Naive B cell (primary cell): ENCODE results near the gene SRGAP2B. TPM values are rescaled to one million over a fixed set of nuclear protein-coding genes. Genes with fewer than 3 reads are reported as not detected.
A peak's percentile ranks its signal among the peaks of the same experiment; 100 is the strongest.
"Not testable (repeated sequence)": the region's sequence is repeated elsewhere in the genome, so short reads cannot be mapped to it uniquely, and the experiment has no call there.

ENCODE experiments used
- ATAC-seq, 2 donors: fragments of 150-1000 bp; cut with Tn5 transposase; 2 replicates each; pipeline ENCODE4 v1.10.0; 2021; ENCODE audit warnings: low read depth in 2 of 2, mild to moderate bottlenecking in 2 of 2, moderate library complexity in 2 of 2
- DNase-seq: peaks from one replicate; pipeline ENCODE4 v3.0.0; 2022
- H3K27ac Mint-ChIP-seq, 6 donors: one replicate each; pipeline ENCODE4 v1.8.0; 2020 to 2022; ENCODE audit warnings: mild to moderate bottlenecking in 6 of 6, mixed read lengths in 6 of 6, moderate library complexity in 5 of 6, inconsistent platforms in 2 of 6
- H3K27me3 Mint-ChIP-seq, 3 donors: one replicate each; pipeline ENCODE4 v1.8.0; 2021 to 2022; ENCODE audit warnings: mixed read lengths in 3 of 3, mild to moderate bottlenecking in 1 of 3
- H3K36me3 Mint-ChIP-seq, 2 donors: one replicate each; pipeline ENCODE4 v1.8.0; 2020 to 2022; ENCODE audit warnings: mixed read lengths in 2 of 2, inconsistent platforms in 1 of 2, mild to moderate bottlenecking in 1 of 2
- H3K4me1 Mint-ChIP-seq, 3 donors: one replicate each; pipeline ENCODE4 v1.8.0; 2020 to 2022; ENCODE audit warnings: mixed read lengths in 3 of 3, inconsistent platforms in 1 of 3, mild to moderate bottlenecking in 1 of 3, moderate library complexity in 1 of 3
- H3K4me3 Mint-ChIP-seq, 8 donors: one replicate each; pipeline ENCODE4 v1.8.0; 2020 to 2022; ENCODE audit warnings: mild to moderate bottlenecking in 8 of 8, mixed read lengths in 8 of 8, moderate library complexity in 8 of 8, inconsistent platforms in 2 of 8
- H3K9me3 Mint-ChIP-seq, 7 donors: one replicate each; pipeline ENCODE4 v1.8.0; 2020 to 2022; ENCODE audit warnings: mixed read lengths in 7 of 7, mild to moderate bottlenecking in 5 of 7, inconsistent platforms in 2 of 7, moderate library complexity in 1 of 7
- polyA plus RNA-seq, 6 donors: library from polyadenylated mRNA; unstranded; fragments of 300-500 nt; fragmentation: Illumina TruSeq; gene quantifications; one replicate each; pipeline ENCODE4 v1.2.3, GENCODE V29; 2021; ENCODE audit warnings: low read depth in 6 of 6

SRGAP2B gene
- polyA plus RNA-seq, 6 donors from 2014 or later, result 0.92 to 3.6 (median 1.9) TPM; not detected in 1

- H3K27me3 Mint-ChIP-seq, H3K4me3 Mint-ChIP-seq, H3K4me1 Mint-ChIP-seq, H3K9me3 Mint-ChIP-seq, H3K27ac Mint-ChIP-seq, H3K36me3 Mint-ChIP-seq: not testable (repeated sequence)
- peak; percentile 91 to 93 for ATAC-seq
- peak; percentile 48 for DNase-seq
These were observed 53.6 kb downstream of the SRGAP2B start for GRCh38 chr1:145041519-145041918.

- H3K27ac Mint-ChIP-seq, H3K36me3 Mint-ChIP-seq, DNase-seq, H3K27me3 Mint-ChIP-seq, H3K9me3 Mint-ChIP-seq, ATAC-seq, H3K4me1 Mint-ChIP-seq, H3K4me3 Mint-ChIP-seq: not testable (repeated sequence)
These were observed 59.1 kb downstream of the SRGAP2B start for GRCh38 chr1:145036019-145036418.

GRCh38 chr1:145033523-145033922 lies 61.6 kb downstream of the SRGAP2B start:
- not testable (repeated sequence) for H3K36me3 Mint-ChIP-seq, H3K4me3 Mint-ChIP-seq, H3K27me3 Mint-ChIP-seq, H3K9me3 Mint-ChIP-seq, ATAC-seq, DNase-seq, H3K4me1 Mint-ChIP-seq, H3K27ac Mint-ChIP-seq

- not testable (repeated sequence) for H3K27me3 Mint-ChIP-seq, ATAC-seq, H3K4me3 Mint-ChIP-seq, H3K27ac Mint-ChIP-seq, H3K36me3 Mint-ChIP-seq, H3K4me1 Mint-ChIP-seq, H3K9me3 Mint-ChIP-seq, DNase-seq
These were observed 67.9 kb downstream of the SRGAP2B start for GRCh38 chr1:145027251-145027650.

GRCh38 chr1:145025286-145025685 lies 69.8 kb downstream of the SRGAP2B start:
- H3K4me1 Mint-ChIP-seq, result not testable (repeated sequence)

GRCh38 chr1:145022259-145022658 lies 72.9 kb downstream of the SRGAP2B start:
- peak; percentile 56 to 63 for ATAC-seq
- not testable (repeated sequence) for H3K27me3 Mint-ChIP-seq, H3K36me3 Mint-ChIP-seq, DNase-seq, H3K4me1 Mint-ChIP-seq, H3K4me3 Mint-ChIP-seq, H3K9me3 Mint-ChIP-seq
- H3K27ac Mint-ChIP-seq, result peak overlapping the region in 1 of 6 donors; percentile 44

More at GRCh38 chr1:145025286-145025685, 69.8 kb downstream of the SRGAP2B start:
- ATAC-seq, H3K4me3 Mint-ChIP-seq, DNase-seq, H3K36me3 Mint-ChIP-seq, H3K27me3 Mint-ChIP-seq, H3K9me3 Mint-ChIP-seq, H3K27ac Mint-ChIP-seq: not testable (repeated sequence)

- H3K27ac Mint-ChIP-seq, result not testable (repeated sequence)
These were observed 73.4 kb downstream of the SRGAP2B start for GRCh38 chr1:145021749-145022148.

GRCh38 chr1:145019709-145020108 lies 75.4 kb downstream of the SRGAP2B start:
- H3K36me3 Mint-ChIP-seq, H3K4me1 Mint-ChIP-seq: not testable (repeated sequence)

More at GRCh38 chr1:145021749-145022148, 73.4 kb downstream of the SRGAP2B start:
- not testable (repeated sequence) for H3K36me3 Mint-ChIP-seq, H3K9me3 Mint-ChIP-seq, DNase-seq, H3K4me3 Mint-ChIP-seq, H3K4me1 Mint-ChIP-seq, H3K27me3 Mint-ChIP-seq, ATAC-seq

GRCh38 chr1:145017725-145018124 lies 77.4 kb downstream of the SRGAP2B start:
- not testable (repeated sequence) for H3K9me3 Mint-ChIP-seq, H3K4me1 Mint-ChIP-seq, DNase-seq, H3K4me3 Mint-ChIP-seq, H3K27ac Mint-ChIP-seq, H3K27me3 Mint-ChIP-seq, H3K36me3 Mint-ChIP-seq, ATAC-seq

More at GRCh38 chr1:145019709-145020108, 75.4 kb downstream of the SRGAP2B start:
- H3K27ac Mint-ChIP-seq, result peak overlapping the region in 1 of 6 donors; percentile 3
- H3K4me3 Mint-ChIP-seq, ATAC-seq, H3K27me3 Mint-ChIP-seq, DNase-seq, H3K9me3 Mint-ChIP-seq: not testable (repeated sequence)

- DNase-seq, H3K36me3 Mint-ChIP-seq, ATAC-seq, H3K4me3 Mint-ChIP-seq, H3K27ac Mint-ChIP-seq, H3K9me3 Mint-ChIP-seq, H3K27me3 Mint-ChIP-seq, H3K4me1 Mint-ChIP-seq: not testable (repeated sequence)
These were observed 78.7 kb downstream of the SRGAP2B start for GRCh38 chr1:145016492-145016862.

- H3K27me3 Mint-ChIP-seq, DNase-seq, H3K9me3 Mint-ChIP-seq, H3K36me3 Mint-ChIP-seq, H3K4me1 Mint-ChIP-seq: not testable (repeated sequence)
- H3K27ac Mint-ChIP-seq, result peak overlapping the region in 1 of 6 donors; percentile 14
- peak; percentile 28 to 45 for ATAC-seq
- H3K4me3 Mint-ChIP-seq, result peak overlapping the region in 1 of 8 donors; percentile 54
These were observed 79.2 kb downstream of the SRGAP2B start for GRCh38 chr1:145015744-145016491.

GRCh38 chr1:145013353-145013752 lies 81.8 kb downstream of the SRGAP2B start:
- not testable (repeated sequence) for DNase-seq, ATAC-seq, H3K4me3 Mint-ChIP-seq, H3K27me3 Mint-ChIP-seq, H3K27ac Mint-ChIP-seq, H3K9me3 Mint-ChIP-seq, H3K4me1 Mint-ChIP-seq, H3K36me3 Mint-ChIP-seq

- not testable (repeated sequence) for H3K27me3 Mint-ChIP-seq, H3K36me3 Mint-ChIP-seq, H3K9me3 Mint-ChIP-seq, H3K4me1 Mint-ChIP-seq, ATAC-seq, H3K27ac Mint-ChIP-seq, DNase-seq, H3K4me3 Mint-ChIP-seq
These were observed 83.3 kb downstream of the SRGAP2B start for GRCh38 chr1:145011811-145012210.

- not testable (repeated sequence) for H3K36me3 Mint-ChIP-seq, ATAC-seq, H3K9me3 Mint-ChIP-seq, H3K27ac Mint-ChIP-seq, DNase-seq, H3K27me3 Mint-ChIP-seq
- peaks cover 5 to 11% (median 6%) of the 10 kb centered on the region in 3 donors for H3K4me1 Mint-ChIP-seq
- peak overlapping the region in 3 of 8 donors; percentile 55 to 75 (median 61) for H3K4me3 Mint-ChIP-seq
These were observed 84.5 kb downstream of the SRGAP2B start for GRCh38 chr1:145010580-145010979.
